Thoracic aorta (tissue), 2 donors: ENCODE measurements around the gene PRELID3B. TPM values are rescaled to one million over a fixed set of nuclear protein-coding genes. Genes with fewer than 3 reads are reported as not detected.
A peak's percentile ranks its signal among the peaks of the same experiment; 100 is the strongest.
"Not testable (repeated sequence)": the region's sequence is repeated elsewhere in the genome, so short reads cannot be mapped to it uniquely, and the experiment has no call there.

Source experiments
- ATAC-seq: fragments of 150-250 bp; one replicate; pipeline ENCODE4 v1.8.0; 2017; ENCODE audit warnings: low read depth; ENCODE audit not compliant: insufficient number of reproducible peaks, low FRiP score
- DNase-seq: peaks from one replicate; pipeline ENCODE4 v3.0.0-alpha.2; 2020; ENCODE audit warnings: low spot score
- H3K27ac ChIP-seq, 2 donors: fragments of 200-600 bp; sonication (generic); 1 replicate in 1 of 2; 2 replicates in 1 of 2; pipeline ENCODE4 v1.5.1; 2016; ENCODE audit warnings: mild to moderate bottlenecking in 2 of 2, moderate library complexity in 2 of 2
- H3K27me3 ChIP-seq: fragments of 200-600 bp; sonication (generic); replicated peaks from 2 replicates; pipeline ENCODE4 v1.6.0; 2016; ENCODE audit warnings: mild to moderate bottlenecking; ENCODE audit not compliant: insufficient read depth
- H3K36me3 ChIP-seq: fragments of 200-600 bp; sonication (generic); one replicate; pipeline ENCODE4 v1.5.1; 2016
- H3K4me1 ChIP-seq, 2 donors: fragments of 200-600 bp; sonication (generic); 1 replicate in 1 of 2; 2 replicates in 1 of 2; pipeline versions ENCODE4 v1.5.1 to v1.6.0; 2016; ENCODE audit warnings: low read depth in 2 of 2, mild to moderate bottlenecking in 1 of 2; ENCODE audit not compliant: control insufficient read depth in 1 of 2
- H3K4me3 ChIP-seq: fragments of 200-600 bp; sonication (generic); 2 replicates; pipeline ENCODE4 v1.5.1; 2016; ENCODE audit warnings: mild to moderate bottlenecking
- H3K9me3 ChIP-seq: fragments of 200-600 bp; sonication (generic); 2 replicates; pipeline ENCODE4 v1.5.1; 2016
- total RNA-seq, 2 donors: library from RNA; depleted of rRNA; stranded (reverse); fragments of >200 nt; gene quantifications; one replicate each; pipeline versions ENCODE4 v1.1.0 to v1.2.3, GENCODE V29; 2016
- TF ChIP-seq, protein P1 (sequence below): fragments of 200-600 bp; sonication (generic); IDR thresholded peaks from one replicate; pipeline ENCODE4 v1.5.1; 2019; ENCODE audit warnings: antibody characterized with exemption

Gene PRELID3B
- total RNA-seq, 2 donors from 2014 or later: 25.5 to 30.5 TPM

- Histone ChIP-seq H3K9me3 (no peaks in the 10 kb centered on the region), H3K36me3 (no peaks in the 10 kb centered on the region), H3K4me3 (no peak overlapping the region), H3K27me3 (no peaks in the 10 kb centered on the region), H3K27ac (peak overlapping the region in 1 of 2 donors; percentile 62), H3K4me1 (peaks cover 14 to 35% of the 10 kb centered on the region in 2 donors)
- no peak for DNase-seq
- TF ChIP-seq, protein P1, sequence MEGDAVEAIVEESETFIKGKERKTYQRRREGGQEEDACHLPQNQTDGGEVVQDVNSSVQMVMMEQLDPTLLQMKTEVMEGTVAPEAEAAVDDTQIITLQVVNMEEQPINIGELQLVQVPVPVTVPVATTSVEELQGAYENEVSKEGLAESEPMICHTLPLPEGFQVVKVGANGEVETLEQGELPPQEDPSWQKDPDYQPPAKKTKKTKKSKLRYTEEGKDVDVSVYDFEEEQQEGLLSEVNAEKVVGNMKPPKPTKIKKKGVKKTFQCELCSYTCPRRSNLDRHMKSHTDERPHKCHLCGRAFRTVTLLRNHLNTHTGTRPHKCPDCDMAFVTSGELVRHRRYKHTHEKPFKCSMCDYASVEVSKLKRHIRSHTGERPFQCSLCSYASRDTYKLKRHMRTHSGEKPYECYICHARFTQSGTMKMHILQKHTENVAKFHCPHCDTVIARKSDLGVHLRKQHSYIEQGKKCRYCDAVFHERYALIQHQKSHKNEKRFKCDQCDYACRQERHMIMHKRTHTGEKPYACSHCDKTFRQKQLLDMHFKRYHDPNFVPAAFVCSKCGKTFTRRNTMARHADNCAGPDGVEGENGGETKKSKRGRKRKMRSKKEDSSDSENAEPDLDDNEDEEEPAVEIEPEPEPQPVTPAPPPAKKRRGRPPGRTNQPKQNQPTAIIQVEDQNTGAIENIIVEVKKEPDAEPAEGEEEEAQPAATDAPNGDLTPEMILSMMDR: no peak
- no peak for ATAC-seq
Measured at GRCh38 chr20:59013031-59013951, 29.3 kb downstream of the PRELID3B start.

DNA sequence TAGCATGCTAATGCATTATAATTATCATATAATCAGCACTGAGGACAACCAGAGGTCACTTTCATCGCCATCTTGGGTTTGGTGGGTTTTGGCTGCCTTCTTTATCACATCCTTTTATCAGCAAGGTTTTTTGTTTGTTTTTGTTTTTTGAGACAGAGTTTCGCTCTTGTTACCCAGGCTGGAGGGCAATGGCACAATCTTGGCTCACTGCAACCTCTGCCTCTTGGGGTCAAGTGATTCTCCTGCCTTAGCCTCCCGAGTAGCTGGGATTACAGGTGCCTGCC, 30.8 kb downstream of the PRELID3B start:
- ATAC-seq, H3K9me3 ChIP-seq, H3K27me3 ChIP-seq, H3K36me3 ChIP-seq, DNase-seq: not testable (repeated sequence)
- Histone ChIP-seq H3K4me1 (peaks cover 14 to 44% of the 10 kb centered on the region in 2 donors), H3K27ac (peak overlapping the region; percentile 56 to 82), H3K4me3 (peak overlapping the region; percentile 46)

GRCh38 chr20:59010995-59011873, 31.4 kb downstream of the PRELID3B start:
- Histone ChIP-seq H3K27ac (peak overlapping the region; percentile 56 to 82), H3K9me3 (no peaks in the 10 kb centered on the region), H3K27me3 (no peaks in the 10 kb centered on the region), H3K36me3 (no peaks in the 10 kb centered on the region), H3K4me3 (peak overlapping the region; percentile 46), H3K4me1 (peaks cover 14 to 47% of the 10 kb centered on the region in 2 donors)
- DNase-seq: no peak
- TF ChIP-seq, protein P1: no peak
- ATAC-seq: peak; percentile 37

DNA sequence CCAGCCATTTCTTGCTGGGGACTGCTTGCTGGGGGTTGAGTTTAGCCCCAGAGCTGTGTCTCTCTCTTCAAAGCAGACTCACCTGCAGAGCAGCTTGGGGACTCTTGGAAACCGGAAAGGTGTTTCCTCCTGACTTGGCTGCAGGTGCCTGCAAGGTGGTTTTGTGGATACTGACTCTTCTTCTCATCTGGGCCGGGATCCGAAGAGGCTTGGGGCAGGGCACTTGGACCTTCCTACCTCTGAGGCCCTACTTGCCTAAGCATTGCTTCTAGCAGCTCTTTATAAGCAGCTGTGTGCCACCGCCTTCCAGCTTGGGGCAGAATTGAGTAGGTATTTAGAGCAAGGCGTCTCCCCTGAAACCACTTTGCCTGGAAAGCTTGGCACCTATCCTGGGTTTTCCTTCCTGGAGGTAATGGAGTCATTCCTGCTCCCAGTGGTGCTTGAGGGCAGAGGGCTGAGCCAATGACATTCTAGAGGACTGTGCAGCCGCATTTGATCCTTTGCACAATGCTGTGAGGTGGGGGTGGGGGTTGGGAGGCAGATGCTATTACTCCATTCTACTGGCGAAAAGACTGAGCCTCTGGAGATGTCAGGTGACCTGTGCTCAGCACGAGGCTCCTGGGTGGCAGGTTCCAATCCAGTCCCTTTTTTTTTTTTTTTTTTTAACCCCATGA, 32.1 kb downstream of the PRELID3B start:
- no peaks in the 10 kb centered on the region for H3K27me3 ChIP-seq
- peaks cover 19 to 54% of the 10 kb centered on the region in 2 donors for H3K4me1 ChIP-seq
- H3K36me3 ChIP-seq: no peaks in the 10 kb centered on the region
- DNase-seq: no peak
- H3K27ac ChIP-seq: peak overlapping the region; percentile 56 to 82
- H3K4me3 ChIP-seq: no peak overlapping the region
- H3K9me3 ChIP-seq: no peaks in the 10 kb centered on the region
- no peak for ATAC-seq
- TF ChIP-seq, protein P1: no peak

- Histone ChIP-seq H3K4me1 (peaks cover 33 to 56% of the 10 kb centered on the region in 2 donors), H3K27me3 (no peaks in the 10 kb centered on the region), H3K4me3 (no peak overlapping the region), H3K36me3 (no peaks in the 10 kb centered on the region), H3K9me3 (no peaks in the 10 kb centered on the region), H3K27ac (peak overlapping the region; percentile 19 to 89)
- TF ChIP-seq, protein P1: no peak
- ATAC-seq (no peak), DNase-seq (no peak)
Measured at GRCh38 chr20:59008715-59009336, 33.8 kb downstream of the PRELID3B start.
